ENCODE data around the gene SUPT4H1. TPM values are rescaled to one million over a fixed set of nuclear protein-coding genes. Genes with fewer than 3 reads are reported as not detected.
A peak's percentile ranks its signal among the peaks of the same experiment; 100 is the strongest.

SUPT4H1 gene
- total RNA-seq, 2 donors from 2014 or later: 41.3 to 50.6 TPM

GRCh38 chr17:58307468-58308172 lies 44.4 kb downstream of the SUPT4H1 start:
- Mint-ChIP-seq H3K27ac (no peak overlapping the region), H3K4me1 (peaks cover 6% of the 10 kb centered on the region)

GRCh38 chr17:58306131-58306951 lies 45.7 kb downstream of the SUPT4H1 start:
- Mint-ChIP-seq H3K36me3 (ENCODE audit: low read depth) (no peaks in the 10 kb centered on the region), H3K4me1 (peaks cover 6% of the 10 kb centered on the region), H3K4me3 (no peak overlapping the region), H3K27me3 (no peaks in the 10 kb centered on the region), H3K27ac (peak overlapping the region; percentile 14)
- H3K9me3 ChIP-seq (ENCODE audit: control insufficient read depth, low read length, poor library complexity, severe bottlenecking): no peaks in the 10 kb centered on the region
- no peak for DNase-seq
- no peak for ATAC-seq

More at GRCh38 chr17:58307468-58308172, 44.4 kb downstream of the SUPT4H1 start:
- no peaks in the 10 kb centered on the region for H3K9me3 ChIP-seq (ENCODE audit: control insufficient read depth, low read length, poor library complexity, severe bottlenecking)
- Mint-ChIP-seq H3K27me3 (no peaks in the 10 kb centered on the region), H3K36me3 (ENCODE audit: low read depth) (no peaks in the 10 kb centered on the region), H3K4me3 (no peak overlapping the region)
- DNase-seq (no peak), ATAC-seq (no peak)

- Mint-ChIP-seq H3K4me1 (peaks cover 8% of the 10 kb centered on the region), H3K4me3 (no peak overlapping the region), H3K36me3 (ENCODE audit: low read depth) (no peaks in the 10 kb centered on the region), H3K27me3 (no peaks in the 10 kb centered on the region), H3K27ac (no peak overlapping the region)
- ATAC-seq (no peak), DNase-seq (no peak)
- H3K9me3 ChIP-seq (ENCODE audit: control insufficient read depth, low read length, poor library complexity, severe bottlenecking): no peaks in the 10 kb centered on the region
These were observed 46.4 kb downstream of the SUPT4H1 start for GRCh38 chr17:58305626-58306025.

- no peaks in the 10 kb centered on the region for H3K9me3 ChIP-seq (ENCODE audit: control insufficient read depth, low read length, poor library complexity, severe bottlenecking)
- ATAC-seq (no peak), DNase-seq (no peak)
- peaks cover 12% of the 10 kb centered on the region for H3K4me1 Mint-ChIP-seq
- H3K27ac Mint-ChIP-seq: no peak overlapping the region
- no peaks in the 10 kb centered on the region for H3K27me3 Mint-ChIP-seq
- H3K36me3 Mint-ChIP-seq (ENCODE audit: low read depth): no peaks in the 10 kb centered on the region
- H3K4me3 Mint-ChIP-seq: no peak overlapping the region
These were observed 47.1 kb downstream of the SUPT4H1 start for GRCh38 chr17:58304750-58305486.

- no peaks in the 10 kb centered on the region for H3K36me3 Mint-ChIP-seq (ENCODE audit: low read depth)
- no peaks in the 10 kb centered on the region for H3K9me3 ChIP-seq (ENCODE audit: control insufficient read depth, low read length, poor library complexity, severe bottlenecking)
- no peaks in the 10 kb centered on the region for H3K27me3 Mint-ChIP-seq
- H3K4me1 Mint-ChIP-seq: peaks cover 15% of the 10 kb centered on the region
- no peak overlapping the region for H3K4me3 Mint-ChIP-seq
- H3K27ac Mint-ChIP-seq: no peak overlapping the region
- DNase-seq: peak; percentile 35 to 57 (median 45)
- ATAC-seq: peak; percentile 91
These were observed 47.8 kb downstream of the SUPT4H1 start for GRCh38 chr17:58303971-58304749.

- Mint-ChIP-seq H3K27ac (no peak overlapping the region), H3K4me3 (no peak overlapping the region), H3K27me3 (no peaks in the 10 kb centered on the region), H3K36me3 (ENCODE audit: low read depth) (no peaks in the 10 kb centered on the region), H3K4me1 (peaks cover 15% of the 10 kb centered on the region)
- ATAC-seq (no peak), DNase-seq (no peak)
- no peaks in the 10 kb centered on the region for H3K9me3 ChIP-seq (ENCODE audit: control insufficient read depth, low read length, poor library complexity, severe bottlenecking)
These were observed 48.9 kb downstream of the SUPT4H1 start for GRCh38 chr17:58302919-58303585.

GRCh38 chr17:58302171-58302918 lies 49.7 kb downstream of the SUPT4H1 start:
- H3K4me3 Mint-ChIP-seq: no peak overlapping the region
- no peaks in the 10 kb centered on the region for H3K9me3 ChIP-seq (ENCODE audit: control insufficient read depth, low read length, poor library complexity, severe bottlenecking)
- H3K4me1 Mint-ChIP-seq: peaks cover 15% of the 10 kb centered on the region
- no peaks in the 10 kb centered on the region for H3K36me3 Mint-ChIP-seq (ENCODE audit: low read depth)
- no peak overlapping the region for H3K27ac Mint-ChIP-seq
- DNase-seq (no peak), ATAC-seq (no peak)
- no peaks in the 10 kb centered on the region for H3K27me3 Mint-ChIP-seq

GRCh38 chr17:58301504-58302150 lies 50.4 kb downstream of the SUPT4H1 start:
- no peak for DNase-seq
- H3K36me3 Mint-ChIP-seq (ENCODE audit: low read depth): no peaks in the 10 kb centered on the region
- H3K4me3 Mint-ChIP-seq: no peak overlapping the region
- no peaks in the 10 kb centered on the region for H3K27me3 Mint-ChIP-seq
- ATAC-seq: no peak
- no peaks in the 10 kb centered on the region for H3K9me3 ChIP-seq (ENCODE audit: control insufficient read depth, low read length, poor library complexity, severe bottlenecking)
- peaks cover 15% of the 10 kb centered on the region for H3K4me1 Mint-ChIP-seq
- no peak overlapping the region for H3K27ac Mint-ChIP-seq

- H3K27ac Mint-ChIP-seq: peak overlapping the region; percentile 93
- ATAC-seq (no peak), DNase-seq (no peak)
- no peaks in the 10 kb centered on the region for H3K36me3 Mint-ChIP-seq (ENCODE audit: low read depth)
- no peaks in the 10 kb centered on the region for H3K27me3 Mint-ChIP-seq
- peaks cover 15% of the 10 kb centered on the region for H3K4me1 Mint-ChIP-seq
- no peak overlapping the region for H3K4me3 Mint-ChIP-seq
- no peaks in the 10 kb centered on the region for H3K9me3 ChIP-seq (ENCODE audit: control insufficient read depth, low read length, poor library complexity, severe bottlenecking)
These were observed 51.7 kb downstream of the SUPT4H1 start for GRCh38 chr17:58300336-58300735.
